Esophagus muscularis mucosa (tissue), 4 donors: ENCODE measurements around the gene CD244.

Experiments used
- CTCF ChIP-seq, 3 experiments: fragments of 200-600 bp in 2 of 3; fragments of 450-650 bp in 1 of 3; sonication (generic) in 2 of 3; IDR thresholded peaks; one replicate each; pipeline ENCODE4 v1.5.1; 2017 to 2019; ENCODE audit warnings: antibody characterized with exemption in 3 of 3, mild to moderate bottlenecking in 2 of 3, moderate library complexity in 1 of 3
- EP300 ChIP-seq: sonication (generic); formaldehyde crosslinking; IDR thresholded peaks from one replicate; pipeline ENCODE4 v1.6.1; 2017; ENCODE audit warnings: antibody characterized with exemption
- POLR2A ChIP-seq: fragments of 450-650 bp; IDR thresholded peaks from one replicate; pipeline ENCODE4 v1.6.1; 2017; ENCODE audit warnings: antibody characterized with exemption, moderate library complexity, mild to moderate bottlenecking, low read depth

GRCh38 chr1:160801836-160802580 lies 60.7 kb downstream of the CD244 start:
- TF ChIP-seq CTCF (IDR thresholded peaks at IDR 0.05) (no peak), EP300 (no peak), POLR2A (no peak)
